AG04450 (cell line): ENCODE data around the gene FLNB. TPM values are rescaled to one million over a fixed set of nuclear protein-coding genes. Genes with fewer than 3 reads are reported as not detected.

ENCODE experiments used
- CTCF ChIA-PET: fragments of 300-600, 350-600 bp; formaldehyde crosslinking; extraction: SDS; loops from one replicate; lab custom pipeline; 2022; ENCODE audit warnings: antibody characterized with exemption, inconsistent platforms; lab: Charles Lee
- POLR2A ChIA-PET: fragments of 350-600 bp; formaldehyde crosslinking; extraction: SDS; loops from one replicate; lab custom pipeline; 2021; ENCODE audit warnings: antibody characterized with exemption, inconsistent platforms; lab: Yijun Ruan, JAX
- DNase-seq: peaks from one replicate; pipeline ENCODE4 v3.0.0-alpha.2; 2011; ENCODE audit warnings: low read depth, low spot score
- H3K27ac ChIP-seq: one replicate; pipeline ENCODE4 v1.5.1; 2012; ENCODE audit warnings: low read depth, low read length, control low read depth
- H3K27me3 ChIP-seq: one replicate; pipeline ENCODE4 v1.6.0; 2012; ENCODE audit warnings: low read length; ENCODE audit not compliant: control insufficient read depth, insufficient read depth
- H3K4me3 ChIP-seq: 2 replicates; pipeline ENCODE4 v1.5.1; 2011; ENCODE audit warnings: mild to moderate bottlenecking, low read depth, low read length, control low read depth
- H3K9me3 ChIP-seq: 2 replicates; pipeline ENCODE4 v1.5.1; 2012; ENCODE audit warnings: low read length; ENCODE audit not compliant: control insufficient read depth, insufficient read depth
- polyA plus RNA-seq: library from polyadenylated mRNA; depleted of rRNA; stranded (reverse); fragments of >200 nt; gene quantifications from 2 replicates; pipeline ENCODE4 v1.2.3, GENCODE V29; 2011
- TF ChIP-seq, protein P1 (sequence below): IDR thresholded peaks from 2 replicates; pipeline ENCODE4 v1.5.1; 2011; ENCODE audit warnings: low read depth, low read length, control low read depth, inconsistent platforms

Gene FLNB
- polyA plus RNA-seq, 1 experiment = 89.6 TPM

- POLR2A ChIA-PET = interaction anchor here (0.6 to 0.7 kb wide), 2 partner anchors 43 to 59 kb away, joined by 3 read pairs; no protein-coding TSS in a partner anchor
- Histone ChIP-seq H3K27me3 (no peaks in the 10 kb centered on the region), H3K9me3 (no peaks in the 10 kb centered on the region; the same call in 1 of the 2 replicates), H3K27ac (no peak overlapping the region), H3K4me3 (no peak overlapping the region)
- TF ChIP-seq, protein P1, sequence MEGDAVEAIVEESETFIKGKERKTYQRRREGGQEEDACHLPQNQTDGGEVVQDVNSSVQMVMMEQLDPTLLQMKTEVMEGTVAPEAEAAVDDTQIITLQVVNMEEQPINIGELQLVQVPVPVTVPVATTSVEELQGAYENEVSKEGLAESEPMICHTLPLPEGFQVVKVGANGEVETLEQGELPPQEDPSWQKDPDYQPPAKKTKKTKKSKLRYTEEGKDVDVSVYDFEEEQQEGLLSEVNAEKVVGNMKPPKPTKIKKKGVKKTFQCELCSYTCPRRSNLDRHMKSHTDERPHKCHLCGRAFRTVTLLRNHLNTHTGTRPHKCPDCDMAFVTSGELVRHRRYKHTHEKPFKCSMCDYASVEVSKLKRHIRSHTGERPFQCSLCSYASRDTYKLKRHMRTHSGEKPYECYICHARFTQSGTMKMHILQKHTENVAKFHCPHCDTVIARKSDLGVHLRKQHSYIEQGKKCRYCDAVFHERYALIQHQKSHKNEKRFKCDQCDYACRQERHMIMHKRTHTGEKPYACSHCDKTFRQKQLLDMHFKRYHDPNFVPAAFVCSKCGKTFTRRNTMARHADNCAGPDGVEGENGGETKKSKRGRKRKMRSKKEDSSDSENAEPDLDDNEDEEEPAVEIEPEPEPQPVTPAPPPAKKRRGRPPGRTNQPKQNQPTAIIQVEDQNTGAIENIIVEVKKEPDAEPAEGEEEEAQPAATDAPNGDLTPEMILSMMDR = no peak
- DNase-seq = no peak
- CTCF ChIA-PET = interaction anchor here (1.5 kb wide), 1 partner anchor 48 kb away, joined by 4 read pairs; no protein-coding TSS in a partner anchor
Measured at GRCh38 chr3:58119186-58119585, 111.0 kb downstream of the FLNB start.

- TF ChIP-seq, protein P1 = no peak
- CTCF ChIA-PET = interaction anchor here (1.0 to 1.5 kb wide), 2 partner anchors 47 to 113 kb away, joined by 3 to 4 read pairs; no protein-coding TSS in a partner anchor
- no peak overlapping the region for H3K27ac ChIP-seq
- POLR2A ChIA-PET = no interaction called here
- DNase-seq = no peak
- no peaks in the 10 kb centered on the region; the same call in 1 of the 2 replicates for H3K9me3 ChIP-seq
- H3K4me3 ChIP-seq = no peak overlapping the region
- H3K27me3 ChIP-seq = no peaks in the 10 kb centered on the region
Measured at GRCh38 chr3:58120075-58120812, 112.0 kb downstream of the FLNB start.

GRCh38 chr3:58121183-58121582 is 113.0 kb downstream of the FLNB start:
- POLR2A ChIA-PET = no interaction called here

DNA sequence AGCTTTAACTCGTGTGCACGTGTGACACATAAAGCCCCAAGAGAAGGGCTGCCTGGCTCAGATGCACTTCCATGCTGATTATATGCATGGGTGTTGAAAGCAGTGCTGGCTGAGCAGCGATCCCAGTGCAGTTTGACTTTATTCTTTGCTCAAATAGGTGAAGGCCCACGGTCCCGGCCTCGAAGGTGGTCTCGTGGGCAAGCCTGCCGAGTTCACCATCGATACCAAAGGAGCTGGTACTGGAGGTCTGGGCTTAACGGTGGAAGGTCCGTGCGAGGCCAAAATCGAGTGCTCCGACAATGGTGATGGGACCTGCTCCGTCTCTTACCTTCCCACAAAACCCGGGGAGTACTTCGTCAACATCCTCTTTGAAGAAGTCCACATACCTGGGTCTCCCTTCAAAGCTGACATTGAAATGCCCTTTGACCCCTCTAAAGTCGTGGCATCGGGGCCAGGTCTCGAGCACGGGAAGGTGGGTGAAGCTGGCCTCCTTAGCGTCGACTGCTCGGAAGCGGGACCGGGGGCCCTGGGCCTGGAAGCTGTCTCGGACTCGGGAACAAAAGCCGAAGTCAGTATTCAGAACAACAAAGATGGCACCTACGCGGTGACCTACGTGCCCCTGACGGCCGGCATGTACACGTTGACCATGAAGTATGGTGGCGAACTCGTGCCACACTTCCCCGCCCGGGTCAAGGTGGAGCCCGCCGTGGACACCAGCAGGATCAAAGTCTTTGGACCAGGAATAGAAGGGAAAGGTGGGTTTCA is 114.9 kb downstream of the FLNB start:
- Histone ChIP-seq H3K4me3 (no peak overlapping the region), H3K27ac (no peak overlapping the region), H3K27me3 (no peaks in the 10 kb centered on the region), H3K9me3 (no peaks in the 10 kb centered on the region; the same call in 1 of the 2 replicates)
- no peak for DNase-seq
- ChIA-PET POLR2A (no interaction called here), CTCF (interaction anchor here (0.6 kb wide), 1 partner anchor 104 kb away, joined by 6 read pairs; no protein-coding TSS in a partner anchor)
- TF ChIP-seq, protein P1 = no peak

More at GRCh38 chr3:58121183-58121582, 113.0 kb downstream of the FLNB start:
- TF ChIP-seq, protein P1 = no peak
- no peak overlapping the region for H3K4me3 ChIP-seq
- H3K27ac ChIP-seq = no peak overlapping the region
- H3K27me3 ChIP-seq = no peaks in the 10 kb centered on the region
- H3K9me3 ChIP-seq = no peaks in the 10 kb centered on the region; the same call in 1 of the 2 replicates
- no peak for DNase-seq
- CTCF ChIA-PET = interaction anchor here (1.0 kb wide), 1 partner anchor 114 kb away, joined by 3 read pairs; no protein-coding TSS in a partner anchor
